ENCODE measurements around the gene CLDN6. TPM values are rescaled to one million over a fixed set of nuclear protein-coding genes. Genes with fewer than 3 reads are reported as not detected.

The CLDN6 gene
- total RNA-seq, 1 experiment from 2014 or later, result 0.21 TPM

- TF ChIP-seq EZH2 (IDR thresholded peaks at IDR 0.05; ENCODE audit: borderline replicate concordance, low read depth, low read length, poor library complexity, severe bottlenecking) (no peak), CTCF (conservative IDR thresholded peaks at IDR 0.05; ENCODE audit: low read depth, low read length) (no peak)
- Histone ChIP-seq H3K4me1 (ENCODE audit: insufficient read depth, low read length, poor library complexity, severe bottlenecking) (peaks cover 33% of the 10 kb centered on the region), H3K4me3 (ENCODE audit: low read depth, low read length, poor library complexity, severe bottlenecking) (no peak overlapping the region), H3K27me3 (replicated peaks; ENCODE audit: insufficient read depth, low read depth, low read length, poor library complexity) (no peaks in the 10 kb centered on the region), H3K27ac (ENCODE audit: low read depth, low read length, poor library complexity, severe bottlenecking) (no peak overlapping the region), H3K9me3 (ENCODE audit: low read depth, low read length, poor library complexity, severe bottlenecking) (no peaks in the 10 kb centered on the region), H3K36me3 (ENCODE audit: insufficient read depth, low read length, poor library complexity, severe bottlenecking) (peaks cover 11% of the 10 kb centered on the region)
- BruUV-seq (replicated peaks), result no TSS peak
- CTCF ChIA-PET, result interaction anchor here (1.6 kb wide), 1 partner anchor 40 kb away, joined by 3 read pairs; no protein-coding TSS in a partner anchor
- POLR2A ChIA-PET (ENCODE audit: low non-redundant PET), result no interaction called here
- DNase-seq (ENCODE audit: low spot score), result no peak
- intact Hi-C loops (cut with micrococcal nuclease; ENCODE audit: unreplicated experiment), result no loop called here
These were observed 50.2 kb downstream of the CLDN6 start for GRCh38 chr16:2967721-2968161.

DNA sequence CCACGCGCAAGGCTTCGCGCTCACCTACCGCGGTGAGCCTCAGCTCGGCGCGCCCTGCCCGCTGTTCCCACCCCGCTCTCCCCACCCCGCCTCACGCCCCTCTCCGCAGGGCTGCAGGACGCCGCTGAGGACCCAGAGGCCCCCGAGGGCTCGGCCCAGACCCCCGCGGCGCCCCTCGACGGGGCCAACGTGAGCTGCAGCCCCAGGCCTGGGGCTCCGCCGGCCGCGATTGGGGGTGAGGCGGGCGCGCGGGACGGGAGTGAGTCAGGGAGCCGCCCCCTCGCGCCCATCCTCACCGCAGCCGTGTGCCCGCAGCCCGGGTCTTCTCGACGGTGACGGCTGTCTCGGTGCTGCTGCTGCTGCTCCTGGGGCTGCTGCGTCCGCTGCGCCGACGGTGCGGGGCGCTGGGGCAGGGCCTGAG, 50.8 kb downstream of the CLDN6 start:
- no peaks in the 10 kb centered on the region for H3K27me3 ChIP-seq (replicated peaks; ENCODE audit: insufficient read depth, low read depth, low read length, poor library complexity)
- no peak for DNase-seq (ENCODE audit: low spot score)
- CTCF ChIA-PET, result interaction anchor here (0.5 to 1.6 kb wide), 2 partner anchors 40 to 688 kb away, joined by 3 read pairs; no protein-coding TSS in a partner anchor

GRCh38 chr16:2966808-2967191, 51.2 kb downstream of the CLDN6 start:
- Histone ChIP-seq H3K27ac (ENCODE audit: low read depth, low read length, poor library complexity, severe bottlenecking) (no peak overlapping the region), H3K4me3 (ENCODE audit: low read depth, low read length, poor library complexity, severe bottlenecking) (no peak overlapping the region), H3K9me3 (ENCODE audit: low read depth, low read length, poor library complexity, severe bottlenecking) (no peaks in the 10 kb centered on the region), H3K4me1 (ENCODE audit: insufficient read depth, low read length, poor library complexity, severe bottlenecking) (peaks cover 29% of the 10 kb centered on the region), H3K27me3 (replicated peaks; ENCODE audit: insufficient read depth, low read depth, low read length, poor library complexity) (no peaks in the 10 kb centered on the region), H3K36me3 (ENCODE audit: insufficient read depth, low read length, poor library complexity, severe bottlenecking) (peaks cover 2% of the 10 kb centered on the region)
- TF ChIP-seq CTCF (conservative IDR thresholded peaks at IDR 0.05; ENCODE audit: low read depth, low read length) (no peak), EZH2 (IDR thresholded peaks at IDR 0.05; ENCODE audit: borderline replicate concordance, low read depth, low read length, poor library complexity, severe bottlenecking) (no peak)
- ChIA-PET POLR2A (ENCODE audit: low non-redundant PET) (no interaction called here), CTCF (interaction anchor here (0.5 to 1.6 kb wide), 2 partner anchors 40 to 689 kb away, joined by 3 read pairs; no protein-coding TSS in a partner anchor)
- no TSS peak for BruUV-seq (replicated peaks)
- DNase-seq (ENCODE audit: low spot score), result no peak
- intact Hi-C loops (cut with micrococcal nuclease; ENCODE audit: unreplicated experiment), result no loop called here

More for the DNA sequence above, 50.8 kb downstream of the CLDN6 start:
- H3K9me3 ChIP-seq (ENCODE audit: low read depth, low read length, poor library complexity, severe bottlenecking), result no peaks in the 10 kb centered on the region
- H3K4me1 ChIP-seq (ENCODE audit: insufficient read depth, low read length, poor library complexity, severe bottlenecking), result peaks cover 32% of the 10 kb centered on the region
- peaks cover 6% of the 10 kb centered on the region for H3K36me3 ChIP-seq (ENCODE audit: insufficient read depth, low read length, poor library complexity, severe bottlenecking)
- no peak overlapping the region for H3K27ac ChIP-seq (ENCODE audit: low read depth, low read length, poor library complexity, severe bottlenecking)
- intact Hi-C loops (cut with micrococcal nuclease; ENCODE audit: unreplicated experiment), result no loop called here
- POLR2A ChIA-PET (ENCODE audit: low non-redundant PET), result no interaction called here
- BruUV-seq (replicated peaks), result no TSS peak
- TF ChIP-seq EZH2 (IDR thresholded peaks at IDR 0.05; ENCODE audit: borderline replicate concordance, low read depth, low read length, poor library complexity, severe bottlenecking), result no peak
- TF ChIP-seq CTCF (conservative IDR thresholded peaks at IDR 0.05; ENCODE audit: low read depth, low read length), result no peak
- no peak overlapping the region for H3K4me3 ChIP-seq (ENCODE audit: low read depth, low read length, poor library complexity, severe bottlenecking)
